GM12872 (cell line): ENCODE results near the gene PSMB5.

ENCODE experiments used
- CTCF ChIP-seq: IDR thresholded peaks from 3 replicates; pipeline ENCODE4 v1.5.1; 2011; ENCODE audit warnings: low read depth, mild to moderate bottlenecking, low read length, moderate library complexity; ENCODE audit not compliant: insufficient read depth

PSMB5 gene

GRCh38 chr14:23005451-23006187 lies 29.1 kb downstream of the PSMB5 start:
- TF ChIP-seq CTCF = no peak

- no peak for TF ChIP-seq CTCF
Observed at GRCh38 chr14:23002592-23002991, 32.1 kb downstream of the PSMB5 start.

GRCh38 chr14:23000860-23001259 lies 33.8 kb downstream of the PSMB5 start:
- TF ChIP-seq CTCF = no peak

GRCh38 chr14:22998329-22999012 lies 36.2 kb downstream of the PSMB5 start:
- TF ChIP-seq CTCF = no peak

- TF ChIP-seq CTCF = no peak
Observed at GRCh38 chr14:22997676-22998323, 36.9 kb downstream of the PSMB5 start.

- no peak for TF ChIP-seq CTCF
Observed at GRCh38 chr14:22996768-22997654, 37.7 kb downstream of the PSMB5 start.
